HepG2 (cell line): ENCODE results near the gene ADCY9. TPM values are rescaled to one million over a fixed set of nuclear protein-coding genes. Genes with fewer than 3 reads are reported as not detected.
A peak's percentile ranks its signal among the peaks of the same experiment; 100 is the strongest.

Source experiments
- GATA4 ChIP-seq: sonication (generic); IDR thresholded peaks from 2 replicates; pipeline ENCODE4 v1.6.1; 2016; ENCODE audit warnings: antibody characterized with exemption, low read depth, borderline replicate concordance
- KDM5B ChIP-seq: sonication (generic); formaldehyde crosslinking; IDR thresholded peaks from 2 replicates; pipeline ENCODE4 v1.4.0; 2020; ENCODE audit warnings: missing genetic modification reagents, mild to moderate bottlenecking, borderline replicate concordance
- KLF9 ChIP-seq: IDR thresholded peaks from 2 replicates; pipeline ENCODE4 v1.6.1; 2016; ENCODE audit warnings: low read depth
- MLLT10 ChIP-seq: sonication (generic); formaldehyde crosslinking; IDR thresholded peaks from 2 replicates; pipeline ENCODE4 v1.4.0; 2020; ENCODE audit warnings: missing genetic modification reagents
- MZF1 ChIP-seq: sonication (generic); formaldehyde crosslinking; IDR thresholded peaks from 2 replicates; pipeline ENCODE4 v1.8.1; 2023; ENCODE audit warnings: mild to moderate bottlenecking, missing genetic modification reagents, borderline replicate concordance
- NFAT5 ChIP-seq: sonication (generic); formaldehyde crosslinking; IDR thresholded peaks from 2 replicates; pipeline ENCODE4 v1.4.0; 2020; ENCODE audit warnings: missing genetic modification reagents
- SAP130 ChIP-seq: IDR thresholded peaks from 2 replicates; pipeline ENCODE4 v1.6.1; 2016; ENCODE audit warnings: low read depth
- SNAPC2 ChIP-seq: sonication (generic); formaldehyde crosslinking; IDR thresholded peaks from 2 replicates; pipeline ENCODE4 v1.8.1; 2022; ENCODE audit warnings: mild to moderate bottlenecking, missing genetic modification reagents
- STAG1 ChIP-seq: sonication (generic); formaldehyde crosslinking; IDR thresholded peaks from 2 replicates; pipeline ENCODE4 v1.4.0; 2020; ENCODE audit warnings: missing genetic modification reagents
- TSC22D2 ChIP-seq: sonication (generic); formaldehyde crosslinking; IDR thresholded peaks from 2 replicates; pipeline ENCODE4 v1.5.1; 2020; ENCODE audit warnings: missing genetic modification reagents, mild to moderate bottlenecking, borderline replicate concordance
- ZBTB7A ChIP-seq: sonication (generic); formaldehyde crosslinking; IDR thresholded peaks from 2 replicates; pipeline ENCODE4 v1.8.0; 2022; ENCODE audit warnings: mild to moderate bottlenecking, missing genetic modification reagents
- ZNF33B ChIP-seq: sonication (generic); formaldehyde crosslinking; IDR thresholded peaks from 2 replicates; pipeline ENCODE4 v1.5.1; 2020; ENCODE audit warnings: mild to moderate bottlenecking, missing genetic modification reagents
- ZNF354B ChIP-seq: sonication (generic); formaldehyde crosslinking; IDR thresholded peaks from 2 replicates; pipeline ENCODE4 v1.8.0; 2022; ENCODE audit warnings: mild to moderate bottlenecking, missing genetic modification reagents
- ZNF430 ChIP-seq: sonication (generic); formaldehyde crosslinking; IDR thresholded peaks from 2 replicates; pipeline ENCODE4 v1.9.0; 2021; ENCODE audit warnings: mild to moderate bottlenecking, missing genetic modification reagents
- ZNF496 ChIP-seq: sonication (generic); formaldehyde crosslinking; IDR thresholded peaks from 2 replicates; pipeline ENCODE4 v1.8.1; 2023; ENCODE audit warnings: mild to moderate bottlenecking, moderate library complexity, missing genetic modification reagents; ENCODE audit not compliant: insufficient replicate concordance
- ZNF557 ChIP-seq: sonication (generic); formaldehyde crosslinking; IDR thresholded peaks from 2 replicates; pipeline ENCODE4 v1.4.0; 2020; ENCODE audit warnings: missing genetic modification reagents
- ZNF597 ChIP-seq: sonication (generic); formaldehyde crosslinking; IDR thresholded peaks from 2 replicates; pipeline ENCODE4 v1.5.0; 2020; ENCODE audit warnings: missing genetic modification reagents
- ZNF800 ChIP-seq: sonication (generic); formaldehyde crosslinking; IDR thresholded peaks from 2 replicates; pipeline ENCODE4 v1.4.0; 2020; ENCODE audit warnings: missing genetic modification reagents
- ZSCAN25 ChIP-seq: sonication (generic); formaldehyde crosslinking; IDR thresholded peaks from 2 replicates; pipeline ENCODE4 v1.8.0; 2022; ENCODE audit warnings: mild to moderate bottlenecking, missing genetic modification reagents
- polyA plus RNA-seq, 8 experiments: library from polyadenylated mRNA; depleted of rRNA in 3 of 8; stranded (reverse) in 7 of 8; unstranded in 1 of 8; fragments of >200 nt; fragmentation: Illumina TruSeq in 4 of 8; extraction: Trizol in 4 of 8; gene quantifications; 2 replicates each; pipeline versions ENCODE4 v1.2.1 to v1.2.3, GENCODE V29; 2011 to 2016; ENCODE audit warnings: low read depth in 4 of 8, missing spikeins in 1 of 8, mixed read lengths in 1 of 8; ENCODE audit not compliant: insufficient read depth in 1 of 8
- total RNA-seq, 5 experiments: library from RNA; depleted of rRNA; stranded (reverse); fragments of >200 nt; fragmentation: Illumina TruSeq; extraction: Trizol; gene quantifications; 2 replicates each; pipeline ENCODE4 v1.2.3, GENCODE V29; 2016; ENCODE audit warnings: low read depth in 1 of 5
- TF ChIP-seq, protein P1 (sequence below): sonication (generic); formaldehyde crosslinking; conservative IDR thresholded peaks from 2 replicates; pipeline ENCODE4 v1.4.0; 2020; ENCODE audit warnings: missing genetic modification reagents

The ADCY9 gene
- total and polyA plus RNA-seq, 2 of the 13 experiments (the other 11 are each of a cell fraction or from before 2014, with no cell fraction given), result 11.2 to 13.9 TPM

DNA sequence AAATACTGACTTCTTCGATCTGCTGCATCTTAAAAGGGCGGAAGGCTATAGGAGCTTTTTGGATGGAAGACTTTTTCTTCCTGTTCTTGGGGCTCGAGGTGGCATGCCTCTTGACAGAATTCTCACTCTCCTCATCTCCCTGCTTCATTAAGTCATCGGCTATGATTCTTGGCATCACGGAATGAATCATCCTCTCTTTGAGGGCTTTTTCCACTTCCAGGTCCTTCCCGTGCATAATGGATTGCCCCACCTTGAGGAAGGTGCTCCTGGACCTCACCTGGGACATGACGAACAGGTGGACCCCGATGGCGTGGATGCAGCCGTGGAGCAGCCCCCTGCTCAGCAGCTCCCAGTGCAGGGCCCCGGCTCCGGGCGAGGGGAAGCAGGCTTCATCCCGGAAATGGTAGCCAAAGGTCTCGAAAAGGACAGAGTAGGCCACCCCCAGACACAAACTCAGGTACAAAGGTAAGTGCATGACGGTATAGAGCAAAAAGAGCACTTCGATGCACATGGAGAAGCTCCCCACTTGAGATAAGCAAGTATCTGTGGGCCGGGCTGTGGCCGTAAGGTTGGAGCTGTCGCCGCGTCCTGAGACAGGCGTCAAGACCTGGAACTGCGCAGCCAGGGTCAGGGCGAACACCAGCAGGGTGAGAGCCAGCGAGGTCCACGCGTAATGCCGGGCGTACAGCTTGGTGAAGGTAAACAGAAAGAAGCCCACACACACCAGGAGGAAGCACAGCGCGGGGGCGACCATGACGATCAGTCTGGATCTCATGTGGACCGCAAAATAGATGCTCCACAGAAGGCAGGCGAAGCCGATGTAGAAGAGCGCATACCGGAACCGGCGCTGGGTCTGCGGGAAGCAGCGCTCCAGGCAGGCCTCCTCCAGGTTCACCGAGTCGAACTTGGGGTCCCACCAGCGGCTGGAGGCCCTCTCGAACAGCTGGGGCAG lies 1.7 kb downstream of the ADCY9 start (continued):
- no peak for TF ChIP-seq ZNF430
- TF ChIP-seq STAG1 (CRISPR knock-in tag), result no peak
- peak; percentile 23; the same call in 1 of the 2 replicates for TF ChIP-seq MZF1 (CRISPR knock-in tag)
- no peak for TF ChIP-seq TSC22D2 (CRISPR knock-in tag)
- no peak for TF ChIP-seq MLLT10 (CRISPR knock-in tag)
- TF ChIP-seq ZNF557 (CRISPR knock-in tag), result no peak
- TF ChIP-seq GATA4, result no peak
- TF ChIP-seq ZNF597 (CRISPR knock-in tag), result no peak
- no peak for TF ChIP-seq ZBTB7A (CRISPR knock-in tag)
- TF ChIP-seq ZNF33B, result no peak
- no peak for TF ChIP-seq ZNF496 (CRISPR knock-in tag)
- TF ChIP-seq ZNF800 (CRISPR knock-in tag), result 0 out of 2 replicates have a peak, but pooled peaks have one; percentile 47
- peak; percentile 47; the same call in 1 of the 2 replicates for TF ChIP-seq SAP130 (CRISPR knock-in tag)
- 0 out of 2 replicates have a peak, but pooled peaks have one; percentile 23 for TF ChIP-seq SNAPC2 (CRISPR knock-in tag)
- TF ChIP-seq ZSCAN25, result no peak
- TF ChIP-seq, protein P1, sequence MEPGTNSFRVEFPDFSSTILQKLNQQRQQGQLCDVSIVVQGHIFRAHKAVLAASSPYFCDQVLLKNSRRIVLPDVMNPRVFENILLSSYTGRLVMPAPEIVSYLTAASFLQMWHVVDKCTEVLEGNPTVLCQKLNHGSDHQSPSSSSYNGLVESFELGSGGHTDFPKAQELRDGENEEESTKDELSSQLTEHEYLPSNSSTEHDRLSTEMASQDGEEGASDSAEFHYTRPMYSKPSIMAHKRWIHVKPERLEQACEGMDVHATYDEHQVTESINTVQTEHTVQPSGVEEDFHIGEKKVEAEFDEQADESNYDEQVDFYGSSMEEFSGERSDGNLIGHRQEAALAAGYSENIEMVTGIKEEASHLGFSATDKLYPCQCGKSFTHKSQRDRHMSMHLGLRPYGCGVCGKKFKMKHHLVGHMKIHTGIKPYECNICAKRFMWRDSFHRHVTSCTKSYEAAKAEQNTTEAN (CRISPR knock-in tag), result no peak
- TF ChIP-seq ZNF354B (CRISPR knock-in tag), result no peak
- 0 out of 2 replicates have a peak, but pooled peaks have one; percentile 49 for TF ChIP-seq KDM5B (CRISPR knock-in tag)
- no peak for TF ChIP-seq KLF9 (CRISPR knock-in tag)
- TF ChIP-seq NFAT5, result 0 out of 2 replicates have a peak, but pooled peaks have one; percentile 12
